ENCODE results near the gene PRSS35. TPM values are rescaled to one million over a fixed set of nuclear protein-coding genes. Genes with fewer than 3 reads are reported as not detected.

The PRSS35 gene
- total RNA-seq (1 to 10 TPM in 1 of 2 donors, under 1 TPM in 1; under 0.01 to 3.3 TPM), polyA plus RNA-seq (under 1 TPM; 0.16 to 0.54 TPM)

GRCh38 chr6:83511901-83512681 lies at the start of gene PRSS35:
Gene PRSS35, plus strand, starts transcription at chr6:83512534. Its CDS starts 10,908 bp downstream, at chr6:83523442.
- 5% methylated on average over 38 of the region's 38 CpGs for WGBS
- no peaks in the 10 kb centered on the region for H3K36me3 ChIP-seq (ENCODE audit: control insufficient read depth in 4 of 4, insufficient read depth in 3 of 4, low read depth in 1 of 4, low read length in 3 of 4)
- peak; percentile 49 for DNase-seq (ENCODE audit: low spot score)
- H3K4me1 ChIP-seq (ENCODE audit: control insufficient read depth in 4 of 4, insufficient read depth in 4 of 4, low read length in 3 of 4), result peaks cover 3 to 14% (median 9%) of the 10 kb centered on the region in 4 donors
- H3K27ac ChIP-seq (ENCODE audit: low read depth in 1 of 2, low read length in 2 of 2), result no peak within 1 kb of the TSS
- H3K9me3 ChIP-seq (ENCODE audit: control insufficient read depth in 4 of 4, low read length in 3 of 4), result no peaks in the 10 kb centered on the region
- TF ChIP-seq CTCF (IDR thresholded peaks at IDR 0.05; ENCODE audit: low read depth, low read length, missing input control) (peak; percentile 51), RAD21 (IDR thresholded peaks at IDR 0.05) (peak; percentile 75 to 92), TAF1 (conservative IDR thresholded peaks at IDR 0.05) (no peak)
- H3K9ac ChIP-seq (ENCODE audit: low read depth in 1 of 2, low read length in 2 of 2), result no peak within 1 kb of the TSS
- H3K4me3 ChIP-seq (ENCODE audit: low read depth in 1 of 3, low read length in 3 of 3), result peak within 1 kb of the TSS in 2 of 3 donors; percentile 44 to 48
- H3K27me3 ChIP-seq (ENCODE audit: control insufficient read depth in 4 of 4, insufficient read depth in 4 of 4, low read length in 3 of 4), result no peaks in the 10 kb centered on the region

GRCh38 chr6:83463886-83464285 lies 48.4 kb upstream of the PRSS35 start:
- TF ChIP-seq RAD21 (IDR thresholded peaks at IDR 0.05), result no peak
- TF ChIP-seq NR2F2 (IDR thresholded peaks at IDR 0.05), result no peak
- no peak for TF ChIP-seq FOXA1 (IDR thresholded peaks at IDR 0.05)
- no peak for TF ChIP-seq ATF3 (IDR thresholded peaks at IDR 0.05)
- no peak for TF ChIP-seq SP1 (IDR thresholded peaks at IDR 0.05)
- TF ChIP-seq HNF4A (conservative IDR thresholded peaks at IDR 0.05), result no peak
- TF ChIP-seq JUND (IDR thresholded peaks at IDR 0.05), result no peak
- TF ChIP-seq HNF4G (IDR thresholded peaks at IDR 0.05), result no peak
- no peak for TF ChIP-seq CTCF (IDR thresholded peaks at IDR 0.05; ENCODE audit: low read depth, low read length, missing input control)
- no peak for TF ChIP-seq REST (IDR thresholded peaks at IDR 0.05)
- no peak for TF ChIP-seq RXRA (IDR thresholded peaks at IDR 0.05)
- no peak for TF ChIP-seq GABPA (IDR thresholded peaks at IDR 0.05 in 1 of 2, conservative IDR thresholded peaks at IDR 0.05 in 1 of 2)
- TF ChIP-seq YY1 (IDR thresholded peaks at IDR 0.05), result no peak
- TF ChIP-seq MAX (IDR thresholded peaks at IDR 0.05), result no peak
- no peak for TF ChIP-seq FOXA2 (IDR thresholded peaks at IDR 0.05)
- no peak for TF ChIP-seq ZBTB33 (IDR thresholded peaks at IDR 0.05)
- no peak for TF ChIP-seq EGR1 (IDR thresholded peaks at IDR 0.05; ENCODE audit: low read depth in 2 of 2)
- TF ChIP-seq TAF1 (conservative IDR thresholded peaks at IDR 0.05), result no peak
- no peak overlapping the region for H3K27ac ChIP-seq (ENCODE audit: low read depth in 1 of 2, low read length in 2 of 2)

More at GRCh38 chr6:83463886-83464285, 48.4 kb upstream of the PRSS35 start:
- WGBS, result 62% methylated on average over 2 of the region's 2 CpGs
- Histone ChIP-seq H3K9ac (ENCODE audit: low read depth in 1 of 2, low read length in 2 of 2) (no peak overlapping the region), H3K27me3 (ENCODE audit: control insufficient read depth in 4 of 4, insufficient read depth in 4 of 4, low read length in 3 of 4) (no peaks in the 10 kb centered on the region), H3K9me3 (ENCODE audit: control insufficient read depth in 4 of 4, low read length in 3 of 4) (no peaks in the 10 kb centered on the region), H3K4me3 (ENCODE audit: low read depth in 1 of 3, low read length in 3 of 3) (no peak overlapping the region), H3K4me1 (ENCODE audit: control insufficient read depth in 4 of 4, insufficient read depth in 4 of 4, low read length in 3 of 4) (no peaks in the 10 kb centered on the region), H3K36me3 (ENCODE audit: control insufficient read depth in 4 of 4, insufficient read depth in 3 of 4, low read depth in 1 of 4, low read length in 3 of 4) (no peaks in the 10 kb centered on the region)
- no peak for DNase-seq (ENCODE audit: low spot score)

Data from liver (tissue), 9 donors.